Epidermal melanocyte (primary cell): ENCODE results near the gene RAB31.
"Not testable (repeated sequence)": the region's sequence is repeated elsewhere in the genome, so short reads cannot be mapped to it uniquely, and the experiment has no call there.

Source experiments
- DNase-seq: peaks from one replicate; pipeline ENCODE4 v3.0.0; 2011; ENCODE audit warnings: low spot score; ENCODE audit not compliant: insufficient read length

The RAB31 gene

DNA sequence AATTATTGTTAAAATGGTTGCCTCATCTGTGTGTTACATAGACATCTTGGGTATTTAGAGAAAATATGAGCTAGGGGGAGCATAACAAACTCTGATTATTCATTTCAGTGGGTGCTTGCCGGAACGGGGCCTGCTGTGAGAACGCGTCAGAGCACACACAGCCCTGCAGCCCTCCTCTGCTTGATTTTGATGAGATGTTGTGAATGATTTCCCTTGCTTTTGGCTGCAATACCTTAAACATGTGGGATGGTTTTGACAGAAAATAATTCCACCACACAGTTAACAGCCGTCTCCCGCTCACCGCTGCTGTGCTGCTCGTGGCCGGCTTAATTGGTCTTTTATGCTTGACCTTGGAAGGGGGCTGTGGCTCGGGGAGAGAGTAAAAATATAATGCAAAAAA, 127.7 kb downstream of the RAB31 start:
- DNase-seq, result no peak

DNA sequence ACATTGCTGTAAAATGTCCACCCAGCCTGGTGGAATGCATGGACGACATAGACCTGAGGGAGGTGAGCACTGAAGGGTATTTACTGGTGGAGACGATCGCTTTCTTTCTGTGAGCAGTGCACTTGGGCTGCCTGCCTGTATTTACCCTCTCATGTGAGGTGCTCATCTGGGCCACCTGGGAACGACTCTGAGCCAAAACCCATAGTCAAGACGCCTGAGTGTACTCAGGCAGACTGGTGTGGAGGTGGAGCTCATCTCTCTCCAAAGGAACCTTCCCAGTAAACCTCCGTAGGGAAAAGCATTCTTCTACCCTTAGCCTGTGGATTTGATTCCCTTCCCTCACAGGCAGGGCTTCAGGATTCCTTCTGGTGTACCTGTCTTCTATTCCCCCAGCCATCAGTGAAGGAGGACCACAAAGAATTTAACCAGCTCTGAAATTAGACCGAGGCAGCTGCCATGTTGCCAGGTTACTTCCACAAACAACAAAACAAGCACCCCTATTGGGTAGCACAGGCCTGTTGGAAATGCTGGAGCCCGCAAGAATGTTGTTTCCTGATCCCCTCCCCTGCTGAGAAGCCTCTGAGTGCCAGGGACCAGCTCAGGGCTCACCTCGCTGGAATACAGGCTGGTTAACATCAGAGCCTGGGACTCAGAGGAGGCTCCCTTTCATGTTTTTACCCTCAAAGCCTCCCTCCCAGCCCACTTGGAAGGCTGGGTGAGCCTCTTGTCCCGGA, 130.2 kb downstream of the RAB31 start:
- no peak for DNase-seq

DNA sequence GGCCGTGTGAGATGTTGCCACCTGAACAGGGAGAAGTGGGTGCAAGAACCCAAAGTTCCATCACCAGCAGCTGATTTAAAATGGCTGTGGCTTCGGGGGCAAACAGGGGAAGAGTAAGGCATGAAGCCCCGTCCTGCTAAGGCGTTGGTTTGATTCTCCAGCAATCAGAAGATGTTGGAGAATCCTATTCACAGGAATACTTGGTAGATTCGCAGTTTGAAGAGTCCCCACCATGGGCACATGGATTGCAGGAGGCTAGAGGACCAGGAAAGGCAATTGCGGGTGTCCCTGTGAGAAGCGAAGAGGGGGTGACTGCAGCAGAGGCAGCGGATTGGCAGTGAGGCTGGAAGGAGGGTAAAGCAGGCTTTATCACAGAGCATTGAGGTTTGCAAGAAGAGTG, 131.1 kb downstream of the RAB31 start:
- DNase-seq, result no peak

DNA sequence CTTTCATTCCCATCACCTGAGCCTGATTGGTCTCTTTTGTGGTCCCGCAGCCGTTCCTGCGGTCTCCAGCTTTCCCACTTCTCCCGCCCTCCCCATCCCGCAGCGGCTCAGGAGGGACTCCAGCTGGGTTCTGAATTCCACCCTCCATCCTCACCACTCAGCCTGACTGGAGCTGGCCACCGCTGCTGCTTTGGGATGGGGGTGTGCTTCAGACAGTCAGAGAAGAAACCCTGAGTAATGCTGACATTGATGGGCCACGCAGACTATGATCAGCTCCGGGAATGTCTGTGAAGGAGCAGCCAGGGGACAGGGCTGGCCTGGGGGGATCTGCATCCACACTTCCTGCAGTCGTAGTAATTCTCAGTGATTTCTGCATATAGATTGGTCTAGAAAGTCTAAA, 131.8 kb downstream of the RAB31 start:
- no peak for DNase-seq

DNA sequence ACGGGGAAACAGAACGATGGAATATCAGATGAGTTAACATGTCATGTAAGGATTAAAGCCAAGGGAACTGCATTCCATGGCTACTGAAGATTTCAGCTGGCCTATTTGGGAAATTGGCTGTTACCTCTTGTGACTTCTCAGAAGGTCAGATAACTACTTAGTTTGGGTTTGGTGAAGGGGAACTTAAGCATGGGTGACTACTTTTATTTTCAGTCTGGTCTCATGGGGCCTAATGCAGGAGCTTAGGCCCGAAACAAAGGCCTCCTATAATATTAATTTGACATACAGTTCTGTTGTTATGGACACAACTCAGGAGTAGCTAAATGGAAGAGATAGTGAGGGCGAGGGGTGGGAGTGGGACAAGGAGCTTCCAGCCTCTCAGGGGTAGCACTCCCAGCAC, 133.7 kb downstream of the RAB31 start:
- no peak for DNase-seq

DNA sequence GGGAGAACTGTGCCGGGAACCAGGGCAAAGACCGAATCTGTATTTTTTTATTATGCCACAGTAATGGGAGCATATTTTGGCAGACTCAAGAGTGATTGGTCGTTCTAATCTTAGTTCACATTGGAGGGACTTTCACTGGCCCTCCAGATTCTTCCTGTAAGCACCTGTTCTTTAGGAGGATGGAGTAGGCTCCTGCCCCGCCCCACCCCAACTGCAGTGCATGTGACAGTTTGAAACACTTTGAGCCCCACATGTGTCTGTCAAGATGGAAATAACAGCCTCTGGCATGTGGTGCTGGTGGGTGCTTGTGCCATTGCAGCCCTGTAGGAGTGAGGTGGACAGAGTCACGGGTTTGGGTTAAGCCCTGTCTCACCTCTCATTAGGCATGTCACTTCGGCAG, 134.3 kb downstream of the RAB31 start:
- no peak for DNase-seq

DNA sequence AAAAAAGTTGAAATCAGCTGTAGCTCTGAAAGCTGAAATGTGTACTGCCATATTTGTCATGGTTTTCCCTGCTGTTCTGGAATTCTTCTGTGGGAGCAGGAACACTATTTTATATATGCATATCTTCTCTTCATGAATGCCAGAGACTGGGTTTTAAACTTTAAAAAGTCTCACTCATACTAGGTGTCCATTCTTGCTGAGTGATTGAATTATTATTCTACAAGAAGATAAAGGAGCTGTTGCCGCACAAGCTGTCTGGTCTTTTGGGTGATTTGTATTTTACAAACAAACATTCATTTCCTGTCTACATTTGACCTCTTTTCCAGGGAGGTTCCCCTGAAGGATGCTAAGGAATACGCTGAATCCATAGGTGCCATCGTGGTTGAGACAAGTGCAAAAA, 137.2 kb downstream of the RAB31 start:
- DNase-seq, result no peak

DNA sequence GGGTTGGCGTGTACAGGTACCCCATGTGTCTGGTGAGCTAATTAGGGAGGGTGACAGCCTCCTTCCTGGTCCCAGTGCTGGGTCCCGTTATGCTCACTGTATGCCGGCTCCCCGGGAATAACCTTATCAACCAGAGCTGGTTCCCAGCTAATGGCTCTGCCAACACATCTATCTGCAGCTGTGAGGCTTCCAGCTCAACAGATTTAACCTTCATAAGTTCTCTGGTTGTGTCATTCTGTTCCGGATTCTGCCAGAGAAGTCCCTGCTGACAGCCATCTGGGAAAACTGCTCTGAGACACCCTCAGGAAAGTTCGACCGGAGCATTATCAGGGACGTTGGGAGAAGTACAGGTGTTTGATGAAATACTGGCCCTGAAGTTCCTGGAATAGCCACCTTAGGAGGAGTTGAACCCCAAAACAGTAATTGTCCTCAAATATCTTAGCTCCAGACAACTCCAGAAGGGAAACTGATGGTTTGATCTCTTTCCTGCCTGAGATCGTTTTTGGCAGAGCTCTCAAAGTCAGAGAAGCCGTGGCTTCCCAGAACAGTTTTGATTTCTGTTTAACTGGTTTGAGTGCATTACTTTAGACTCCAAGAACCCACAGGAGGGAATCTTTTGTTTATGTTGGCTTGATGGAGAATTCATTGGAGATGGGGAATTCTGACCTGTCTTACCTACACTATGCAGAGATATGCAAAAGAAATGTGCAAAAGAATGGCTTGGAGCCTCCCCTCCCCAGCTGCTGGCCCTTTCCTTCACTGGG, 138.2 kb downstream of the RAB31 start:
- no peak for DNase-seq

DNA sequence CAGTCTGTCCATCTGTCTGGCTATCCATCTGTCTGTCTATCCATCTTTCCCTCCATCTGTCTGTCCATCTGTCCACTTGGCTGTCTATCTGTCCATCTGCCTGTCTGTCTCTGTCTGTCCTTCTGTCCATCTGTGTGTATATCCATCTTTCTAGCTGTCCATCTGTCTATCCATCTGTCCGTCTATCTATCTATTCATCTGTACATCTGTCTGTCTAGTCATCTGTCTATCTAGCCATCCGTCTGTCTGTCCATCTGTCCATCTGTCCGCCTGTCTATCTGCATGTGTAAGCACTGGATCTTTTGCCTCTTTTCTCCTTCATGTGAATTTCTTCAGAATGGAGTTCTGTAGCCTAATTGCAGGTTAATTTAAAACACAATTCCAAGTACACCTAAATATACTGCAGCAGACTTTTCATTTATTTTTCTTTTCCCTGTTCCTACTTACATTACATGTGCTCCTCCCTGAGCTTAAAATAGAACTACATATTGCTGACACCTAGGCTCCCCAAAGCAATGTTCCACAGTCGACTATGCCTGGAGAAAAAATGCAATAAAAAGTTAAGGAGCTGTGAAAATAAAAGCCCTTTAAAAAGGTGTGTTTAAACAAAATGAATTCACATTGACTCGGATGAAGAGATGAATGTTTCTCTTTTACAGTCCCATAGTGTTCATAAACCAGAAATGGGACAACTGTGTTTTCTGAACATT, 140.2 kb downstream of the RAB31 start:
- DNase-seq, result no peak

DNA sequence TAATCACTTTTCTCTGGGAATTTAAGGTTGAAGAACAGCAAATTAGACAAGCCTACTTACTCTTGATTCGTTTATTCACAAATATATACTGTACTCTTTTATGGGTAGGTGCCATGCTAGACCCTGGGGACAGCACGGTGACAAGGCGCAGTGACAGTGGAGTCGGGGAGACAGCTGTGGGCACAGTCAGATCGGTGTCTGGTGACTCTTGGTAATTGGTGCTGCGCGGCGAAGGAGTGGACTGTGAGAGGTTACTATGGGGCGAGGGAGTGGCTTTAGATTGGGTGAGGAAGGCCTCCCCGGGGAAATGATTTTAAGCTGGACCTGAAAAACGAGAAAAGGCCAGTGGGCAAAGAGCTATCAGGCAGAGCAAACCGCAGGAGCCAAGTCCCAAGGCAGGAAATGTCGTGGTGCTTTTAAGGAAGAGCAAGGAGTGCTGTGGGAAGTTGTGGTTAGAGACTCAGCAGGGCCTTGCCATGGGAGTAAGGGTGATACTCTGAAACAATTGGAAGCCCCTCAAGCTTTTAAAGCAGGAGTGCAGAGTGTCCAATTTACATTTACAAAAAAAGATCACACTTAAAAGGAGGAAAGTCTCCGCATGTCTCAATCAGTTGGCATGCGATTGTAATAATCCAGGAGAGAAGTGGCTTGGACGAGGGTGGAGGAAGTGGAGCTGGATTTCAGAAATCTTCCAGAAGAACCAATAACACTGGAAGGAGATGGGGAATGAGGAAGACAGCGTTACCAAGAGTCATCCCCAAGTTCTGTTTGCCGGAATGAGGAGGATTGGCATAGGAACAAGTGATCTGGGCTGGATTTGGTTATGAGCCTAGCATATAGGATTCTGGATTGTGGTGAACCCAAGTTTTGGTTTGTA, 141.5 kb downstream of the RAB31 start:
- DNase-seq, result no peak

DNA sequence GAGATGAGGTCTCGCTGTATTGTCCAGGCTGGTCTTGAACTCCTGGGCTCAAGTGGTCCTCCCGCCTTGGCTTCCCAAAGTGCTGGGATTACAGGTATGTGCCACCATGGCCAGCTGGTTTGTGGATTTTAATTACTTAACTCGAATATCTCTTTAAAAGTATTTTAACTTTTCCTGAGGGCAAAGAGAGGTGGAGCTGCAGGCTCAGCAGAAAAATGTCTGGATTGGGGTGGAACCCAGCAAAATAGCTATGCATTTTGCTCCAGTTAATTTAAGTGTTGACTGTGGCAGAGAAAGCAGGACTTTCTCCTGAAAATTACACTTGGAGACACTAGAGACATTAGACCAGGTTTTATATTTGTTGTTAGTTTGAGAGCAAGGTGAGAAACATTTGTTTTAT, 142.2 kb downstream of the RAB31 start:
- no peak for DNase-seq

DNA sequence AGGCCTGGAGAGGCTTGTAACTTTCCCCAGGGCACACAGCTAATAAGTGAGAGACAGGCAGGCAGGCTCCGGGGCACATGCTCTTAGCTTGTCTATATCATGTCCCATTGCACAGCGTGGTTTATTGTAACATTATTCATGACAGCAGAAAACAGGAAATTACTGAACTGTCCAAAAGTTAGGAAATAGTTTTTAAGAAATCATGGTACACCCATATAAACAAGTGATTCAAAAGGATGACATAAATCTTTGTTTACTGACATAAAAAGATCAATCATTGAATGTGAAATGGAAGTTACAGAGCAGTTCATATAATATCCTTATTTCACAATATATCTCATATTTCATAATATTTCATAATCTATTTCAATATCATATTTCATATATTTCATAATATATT, 143.4 kb downstream of the RAB31 start:
- DNase-seq, result no peak

DNA sequence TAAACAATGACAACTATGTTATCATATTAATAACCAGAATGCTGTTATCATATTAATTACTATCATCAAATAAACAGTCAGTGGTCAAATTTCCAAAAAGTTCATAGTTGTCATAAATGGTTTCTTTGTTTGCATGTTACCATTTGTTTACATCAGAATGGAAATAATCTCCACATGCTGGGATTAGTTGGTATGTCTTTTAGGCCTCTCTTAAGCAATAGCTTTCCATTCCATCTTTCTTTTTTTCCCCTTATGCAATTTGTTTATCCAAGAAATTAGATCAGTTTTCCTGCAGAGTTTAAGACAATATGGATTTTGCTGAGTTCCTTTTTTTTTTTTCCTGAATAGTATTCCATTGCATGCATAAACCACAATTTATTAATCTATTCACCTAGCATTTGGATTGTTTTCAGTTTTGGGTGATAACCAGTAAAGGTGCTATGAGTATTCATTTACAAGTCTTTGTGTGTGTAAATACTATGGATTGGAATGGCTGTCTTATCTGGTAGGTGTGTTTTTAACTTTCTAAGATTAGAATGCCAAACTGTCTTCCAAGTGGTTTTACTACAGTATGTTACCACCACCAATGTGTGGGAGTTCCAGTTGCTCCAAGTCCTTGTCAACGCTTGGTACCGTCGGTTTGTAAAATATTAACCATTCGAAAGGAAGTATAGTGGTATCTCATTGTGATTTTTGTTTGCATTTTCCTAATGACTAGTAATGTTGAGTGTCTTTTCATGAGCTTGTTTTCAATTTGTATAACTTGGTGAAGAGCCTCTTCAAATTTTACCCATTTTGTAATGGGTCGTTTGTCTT, 144.4 kb downstream of the RAB31 start:
- DNase-seq, result no peak

DNA sequence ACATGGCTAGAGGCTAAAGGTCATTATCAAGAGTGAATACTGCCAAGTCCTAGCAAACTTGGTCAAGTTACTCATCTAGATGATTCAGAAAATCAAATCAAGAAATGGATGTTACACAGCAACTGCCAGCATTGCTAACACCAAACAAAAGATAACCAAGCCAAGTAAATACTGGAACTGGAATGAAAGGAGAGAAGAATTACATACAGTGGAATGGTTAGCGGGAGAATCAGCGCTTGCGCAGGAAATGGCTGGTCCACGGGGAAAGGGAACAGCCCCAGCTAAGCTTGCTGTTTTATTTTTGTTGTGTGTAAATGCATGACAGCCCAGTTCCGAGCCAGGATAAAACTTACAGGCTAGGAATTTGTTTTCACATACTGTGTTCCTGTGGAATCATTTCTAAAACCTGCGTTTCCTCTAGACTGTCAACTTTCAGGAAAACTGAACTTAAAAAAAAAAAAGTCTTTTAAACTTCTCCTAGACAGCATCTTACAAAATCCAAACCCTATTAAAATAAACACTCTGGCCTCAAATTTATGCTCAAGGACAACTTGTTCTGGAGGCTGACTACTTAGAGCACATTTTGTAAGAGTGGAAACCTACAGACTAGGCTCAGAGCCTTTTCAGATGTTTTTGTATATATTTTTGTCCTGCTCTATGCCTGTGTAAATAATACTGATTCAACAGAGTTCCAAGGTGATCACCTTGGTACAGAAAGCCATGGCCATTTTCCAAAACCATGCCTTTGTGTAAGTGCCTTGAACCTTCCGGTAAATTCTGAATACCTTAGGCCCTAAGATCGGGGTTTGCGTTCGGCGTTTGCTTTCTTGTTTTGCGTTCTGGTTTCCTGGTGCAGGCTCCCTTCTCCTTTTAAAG, 146.9 kb downstream of the RAB31 start:
- no peak for DNase-seq

DNA sequence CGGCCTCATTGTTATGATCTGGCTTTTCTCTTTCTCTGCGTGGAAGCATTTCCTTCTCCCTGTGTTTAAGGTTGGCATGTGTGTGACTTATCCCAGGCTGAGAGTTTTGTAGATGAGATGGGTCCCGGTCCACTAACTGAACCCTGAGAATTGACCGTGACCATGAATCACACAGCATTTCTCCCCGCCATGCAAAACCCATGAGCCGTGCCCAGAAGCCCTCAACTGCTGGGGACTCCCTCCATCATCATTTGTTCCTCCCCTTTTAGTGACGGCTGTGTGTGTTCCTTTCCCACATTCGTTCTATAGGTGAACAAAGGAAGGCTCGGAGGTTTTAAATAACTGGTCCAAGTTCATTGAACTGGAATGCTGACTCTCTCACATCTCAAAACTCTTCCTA, 147.6 kb downstream of the RAB31 start:
- DNase-seq, result no peak

DNA sequence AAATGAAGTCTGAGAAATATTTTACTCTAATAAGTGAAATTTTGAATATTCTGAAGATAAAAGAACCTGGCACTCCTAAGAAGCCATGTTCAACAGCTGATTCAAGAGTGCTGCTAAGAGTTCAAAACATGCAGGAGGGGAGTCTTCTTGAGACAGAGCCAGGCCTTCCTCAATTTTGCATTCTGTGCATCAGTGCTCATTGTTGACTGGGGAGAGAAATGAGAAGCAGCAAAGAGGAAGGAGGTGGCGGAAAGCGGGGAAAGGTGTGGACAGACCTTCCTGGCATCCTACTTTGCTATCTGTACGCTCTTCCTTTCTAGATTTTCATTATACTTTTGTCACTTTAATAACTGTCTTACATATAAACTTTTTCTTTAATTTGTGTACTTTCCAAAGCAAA, 148.0 kb downstream of the RAB31 start:
- DNase-seq, result no peak

DNA sequence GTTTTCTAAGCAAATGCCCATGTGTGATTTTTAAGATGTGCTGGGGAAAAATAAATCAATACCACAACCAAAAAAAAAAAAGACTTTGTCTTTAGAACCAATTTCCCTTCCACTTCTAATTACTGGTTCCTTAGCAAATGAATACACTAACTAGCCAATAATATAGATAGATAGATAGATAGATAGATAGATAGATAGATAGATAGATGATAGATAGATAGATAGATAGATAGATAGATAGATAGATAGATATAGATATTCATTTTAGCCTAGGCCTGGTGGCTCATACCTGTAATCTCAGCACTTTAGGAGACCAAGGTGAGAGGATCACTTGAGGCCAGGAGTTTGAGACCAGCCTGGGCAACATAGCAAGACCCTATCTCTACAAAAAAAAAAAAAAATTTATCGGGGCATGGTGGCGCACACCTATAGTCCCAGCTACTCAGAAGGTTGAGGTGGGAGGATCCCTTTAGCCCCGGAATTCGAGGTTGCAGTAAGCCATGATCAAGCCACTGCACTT, 149.4 kb downstream of the RAB31 start:
- DNase-seq, result not testable (repeated sequence)

DNA sequence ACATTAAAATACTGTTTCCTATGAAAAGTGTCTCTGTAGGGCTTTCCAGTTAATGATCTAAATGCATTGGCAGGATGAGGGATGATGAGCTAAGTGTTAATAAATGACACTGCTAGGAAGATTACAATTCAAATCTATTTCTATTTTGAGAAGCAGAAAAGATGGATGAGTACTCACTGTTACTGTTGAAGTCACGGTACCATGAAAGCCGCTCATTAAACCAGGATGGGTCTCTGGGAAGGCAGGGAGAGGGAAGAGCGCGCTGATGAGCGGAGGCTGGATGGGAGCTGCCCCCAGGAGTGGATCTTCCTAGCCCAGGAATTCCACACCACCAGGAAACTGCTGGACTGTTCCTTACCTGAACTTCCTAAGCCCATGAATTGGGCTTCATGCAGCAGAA, 150.5 kb downstream of the RAB31 start:
- DNase-seq, result no peak

DNA sequence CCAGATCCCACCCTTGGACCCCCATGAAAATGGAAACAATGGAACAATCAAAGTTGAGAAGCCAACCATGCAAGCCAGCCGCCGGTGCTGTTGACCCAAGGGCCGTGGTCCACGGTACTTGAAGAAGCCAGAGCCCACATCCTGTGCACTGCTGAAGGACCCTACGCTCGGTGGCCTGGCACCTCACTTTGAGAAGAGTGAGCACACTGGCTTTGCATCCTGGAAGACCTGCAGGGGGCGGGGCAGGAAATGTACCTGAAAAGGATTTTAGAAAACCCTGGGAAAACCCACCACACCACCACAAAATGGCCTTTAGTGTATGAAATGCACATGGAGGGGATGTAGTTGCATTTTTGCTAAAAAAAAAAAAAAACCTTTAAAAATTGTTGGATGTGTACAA, 151.1 kb downstream of the RAB31 start:
- no peak for DNase-seq
